Activated gamma-delta T cell treated with Interleukin-2 at 50 U/mL for 16 hours (primary cell): ENCODE measurements around the gene TTR.
A peak's percentile ranks its signal among the peaks of the same experiment; 100 is the strongest.

Experiments
- DNase-seq: peaks from one replicate; pipeline ENCODE4 v3.0.0-alpha.2; 2020

TTR gene

DNA sequence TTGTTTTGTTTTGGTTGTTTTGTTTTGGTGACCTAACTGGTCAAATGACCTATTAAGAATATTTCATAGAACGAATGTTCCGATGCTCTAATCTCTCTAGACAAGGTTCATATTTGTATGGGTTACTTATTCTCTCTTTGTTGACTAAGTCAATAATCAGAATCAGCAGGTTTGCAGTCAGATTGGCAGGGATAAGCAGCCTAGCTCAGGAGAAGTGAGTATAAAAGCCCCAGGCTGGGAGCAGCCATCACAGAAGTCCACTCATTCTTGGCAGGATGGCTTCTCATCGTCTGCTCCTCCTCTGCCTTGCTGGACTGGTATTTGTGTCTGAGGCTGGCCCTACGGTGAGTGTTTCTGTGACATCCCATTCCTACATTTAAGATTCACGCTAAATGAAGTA, at the start of gene TTR:
Gene TTR (plus strand): TSS at position 250 of the 400 bp plus-strand sequence. CDS start 26 bp downstream, at position 276.
- DNase-seq = no peak

DNA sequence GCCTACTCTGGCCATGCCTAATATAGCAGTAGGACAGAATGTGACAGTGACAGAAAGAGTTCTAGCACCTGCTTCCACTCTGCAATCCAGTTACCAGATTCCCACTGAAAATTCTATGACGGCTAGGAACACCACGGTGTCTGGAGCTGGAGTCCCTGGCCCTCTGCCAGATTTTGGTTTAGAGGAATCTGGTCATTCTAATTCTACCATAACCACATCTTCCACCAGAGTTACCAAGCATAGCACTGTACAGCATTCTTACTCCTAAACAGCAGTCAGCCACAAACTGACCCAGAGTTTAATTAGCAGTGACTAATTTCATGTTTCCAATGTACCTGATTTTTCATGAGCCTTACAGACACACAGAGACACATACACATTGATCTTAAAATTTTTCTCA, 45.2 kb upstream of the TTR start:
- DNase-seq = no peak

DNA sequence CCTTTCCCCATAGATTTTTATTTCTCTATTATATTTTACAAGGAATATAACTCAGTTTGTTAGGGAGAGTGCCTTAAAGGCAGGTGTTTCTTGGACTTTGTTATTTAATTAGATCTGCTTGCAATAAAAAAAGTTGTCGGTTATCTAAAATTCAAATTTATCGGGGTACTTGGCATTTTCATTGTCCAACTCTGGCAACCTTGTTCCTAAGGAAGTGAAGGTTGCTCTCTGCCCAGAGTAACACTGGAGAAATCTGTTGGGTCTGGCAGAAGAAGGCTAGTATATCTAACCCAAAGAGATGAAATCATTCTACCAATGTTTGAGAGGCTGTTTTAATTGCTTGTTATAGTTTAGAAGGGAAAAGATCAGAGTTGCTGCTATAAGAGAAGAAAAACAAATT, 42.8 kb upstream of the TTR start:
- DNase-seq = no peak

DNA sequence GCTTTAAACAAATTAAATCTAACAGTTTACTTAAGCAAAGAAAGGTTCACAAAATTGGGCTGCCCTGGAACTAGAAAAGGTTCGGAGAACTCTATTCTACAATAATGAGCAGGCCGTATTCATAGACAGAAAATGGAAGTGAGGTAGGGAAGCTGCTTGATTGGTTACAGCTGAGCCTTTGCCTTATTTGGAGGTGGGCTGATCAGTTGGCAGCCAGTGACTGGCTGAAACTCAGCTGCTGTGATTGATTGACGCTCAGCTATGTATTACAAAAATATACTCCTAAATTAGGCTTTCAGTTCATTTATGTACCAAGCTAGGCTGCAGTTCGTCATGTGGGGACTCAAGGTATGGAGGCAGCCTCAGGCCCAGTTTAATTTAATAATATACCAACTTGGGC, 42.3 kb upstream of the TTR start:
- DNase-seq = no peak

DNA sequence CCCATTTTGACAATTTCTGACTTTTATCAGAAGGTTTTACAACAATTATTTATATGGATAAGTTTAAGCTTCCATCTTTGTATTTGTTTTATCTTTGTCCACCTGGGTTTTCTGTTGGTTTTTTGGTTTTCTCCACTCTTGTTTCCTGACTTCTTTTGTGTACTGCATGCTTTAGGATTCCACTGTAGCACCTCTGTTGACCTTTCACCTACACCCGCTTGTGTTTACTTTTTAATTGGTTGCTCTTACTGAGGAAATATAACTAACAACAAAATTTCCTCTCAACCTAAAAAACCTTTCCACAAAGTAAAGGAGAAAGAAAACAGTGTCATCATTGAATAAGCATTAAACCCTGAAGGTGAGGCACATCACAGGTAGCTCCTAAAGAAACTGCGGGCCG, 39.8 kb upstream of the TTR start:
- DNase-seq = no peak

DNA sequence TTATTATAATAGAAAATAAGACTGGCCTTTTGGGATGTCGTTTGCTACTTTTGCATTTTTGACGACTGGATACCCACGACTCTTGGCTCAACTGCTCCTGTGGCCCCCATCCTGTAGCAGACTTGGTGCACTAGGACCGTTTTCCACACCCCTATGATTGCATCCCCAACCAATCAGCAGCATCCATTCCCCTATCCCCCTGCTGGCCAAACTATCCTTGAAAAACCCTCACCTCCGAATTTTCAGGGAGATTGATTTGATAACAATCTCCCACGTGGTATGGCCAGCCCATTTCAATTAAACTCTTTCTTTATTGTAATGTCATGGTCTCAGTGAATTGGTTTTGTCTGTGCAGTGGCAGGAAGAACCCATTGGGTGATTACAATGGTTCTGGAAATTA, 37.9 kb upstream of the TTR start:
- DNase-seq = no peak

DNA sequence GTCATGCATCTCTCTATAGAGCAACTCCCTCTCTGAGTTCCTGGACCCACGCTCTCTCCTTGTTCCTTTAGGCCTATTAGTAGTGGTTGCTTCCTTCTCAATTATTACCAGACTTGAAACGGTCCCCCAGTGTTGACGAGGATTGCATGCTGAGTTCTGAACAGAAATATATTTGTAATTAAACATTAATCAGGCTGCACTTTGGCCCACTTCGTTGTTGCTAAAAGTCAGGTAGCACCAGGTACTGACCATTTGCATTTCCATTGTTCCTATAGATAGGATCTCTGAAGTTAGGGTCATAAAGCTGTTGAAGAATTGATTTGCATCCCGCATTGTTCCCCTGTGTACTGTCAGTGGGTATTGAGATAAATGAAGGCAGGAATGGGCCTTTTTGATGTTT, 36.9 kb upstream of the TTR start:
- DNase-seq = no peak

DNA sequence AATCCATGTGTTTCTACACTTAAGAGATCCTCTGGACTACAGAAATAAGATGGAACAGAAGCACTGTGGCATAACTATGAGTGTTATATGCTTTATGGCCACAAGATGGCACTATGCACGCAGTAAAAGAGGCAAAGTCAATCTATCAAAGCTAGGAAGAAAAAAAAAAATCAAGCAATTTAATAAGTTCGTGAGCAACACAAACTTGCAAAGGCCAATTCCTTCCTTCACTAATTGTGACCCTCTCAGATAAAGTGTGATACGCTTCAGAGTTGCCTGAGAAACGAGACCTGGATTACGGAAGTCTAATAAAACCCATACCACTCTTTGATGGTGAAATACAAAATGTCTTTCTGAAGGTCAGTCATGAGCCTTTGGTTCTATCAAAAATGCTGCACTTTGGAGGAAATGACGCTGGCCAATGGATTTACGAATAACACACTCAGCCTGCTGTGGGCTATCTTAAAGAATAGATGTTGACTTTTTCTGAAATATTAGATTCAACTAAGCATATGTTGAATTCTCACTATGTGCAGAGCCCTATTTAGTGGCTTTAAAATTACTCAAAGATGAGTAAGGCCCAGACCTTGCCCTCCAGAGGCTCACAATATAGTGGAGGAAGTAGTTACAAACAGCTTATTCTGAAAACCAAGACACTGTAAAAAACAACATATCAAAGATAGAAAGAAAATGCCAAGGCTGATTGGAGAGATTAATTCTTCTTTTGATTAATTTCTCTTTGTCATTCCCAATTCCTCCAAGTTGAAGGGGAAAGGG, 35.5 kb upstream of the TTR start:
- DNase-seq = peak; percentile 11

DNA sequence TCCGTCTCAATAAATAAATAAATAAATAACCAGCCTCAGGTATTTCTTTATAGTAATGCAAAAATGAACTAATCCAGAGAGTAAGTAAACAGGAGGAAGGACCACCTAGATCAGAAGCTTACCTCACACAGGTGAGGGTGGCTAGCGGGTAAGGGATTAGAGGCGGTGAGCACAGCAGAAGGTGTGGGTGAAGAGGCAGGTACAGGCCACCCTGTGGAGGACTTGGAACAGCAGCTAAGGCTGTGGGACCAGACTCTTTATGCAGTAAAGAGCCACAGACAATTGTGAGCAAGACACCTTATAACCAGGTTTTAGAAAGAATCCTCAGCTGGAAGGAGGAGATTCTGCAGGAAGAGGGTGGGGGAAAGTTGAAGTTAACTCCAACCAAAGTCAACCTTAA, 34.2 kb upstream of the TTR start:
- DNase-seq = no peak

DNA sequence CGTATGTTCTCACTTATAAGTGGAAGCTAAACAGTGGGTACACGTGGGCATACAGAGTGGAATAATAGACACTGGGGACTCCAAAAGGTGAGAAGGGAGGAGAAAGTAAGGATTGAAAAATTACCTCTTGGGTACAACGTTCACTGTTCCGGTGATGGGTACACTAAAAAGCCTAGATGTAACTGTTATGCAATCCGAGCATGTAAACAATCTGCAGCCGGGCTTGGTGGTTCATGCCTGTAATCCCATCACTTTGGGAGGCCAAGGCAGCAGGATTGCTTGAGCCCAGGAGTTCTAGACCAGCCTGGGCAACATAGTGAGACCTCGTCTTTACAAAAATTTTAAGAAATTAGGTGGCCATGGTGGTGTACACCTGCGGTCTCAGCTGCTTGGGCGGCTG, 33.1 kb upstream of the TTR start:
- no peak for DNase-seq

DNA sequence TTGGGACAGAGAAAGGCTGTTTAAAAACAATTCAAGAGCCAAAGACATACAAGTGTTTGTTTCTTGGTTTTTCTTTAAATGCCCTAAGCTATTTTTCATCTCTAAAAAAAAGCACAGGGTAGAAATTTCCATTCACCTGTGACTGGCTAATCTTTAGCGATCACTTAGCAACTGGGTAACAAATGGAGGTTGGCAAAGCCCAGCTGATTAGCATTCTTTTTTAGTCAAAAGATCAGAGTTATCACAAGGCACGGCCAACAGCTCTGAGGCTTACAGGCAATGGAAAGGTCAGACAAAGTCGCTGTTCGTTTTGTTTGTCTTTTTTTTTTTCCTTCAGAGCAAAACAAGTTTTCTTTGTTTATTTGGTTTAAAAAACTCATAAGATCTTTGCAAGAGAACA, 29.0 kb upstream of the TTR start:
- DNase-seq = no peak

DNA sequence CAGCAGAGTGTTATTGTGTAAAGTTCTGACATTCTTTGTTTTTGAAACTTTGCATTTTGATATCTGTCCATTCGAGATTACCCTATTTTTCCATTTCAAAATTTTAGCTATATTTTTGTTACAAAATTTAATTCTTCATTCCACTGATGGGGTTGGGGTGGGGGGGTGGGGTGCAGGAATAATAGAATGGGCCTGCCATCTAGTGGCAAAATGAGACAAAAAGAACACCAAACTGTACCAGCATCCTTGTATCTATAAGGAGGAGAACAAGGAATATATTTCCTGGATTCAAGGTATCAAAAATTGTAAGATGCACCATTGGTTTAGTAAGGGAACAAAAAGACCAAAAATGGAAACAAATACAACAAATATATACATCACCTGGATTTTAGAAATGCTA, 27.9 kb upstream of the TTR start:
- no peak for DNase-seq

DNA sequence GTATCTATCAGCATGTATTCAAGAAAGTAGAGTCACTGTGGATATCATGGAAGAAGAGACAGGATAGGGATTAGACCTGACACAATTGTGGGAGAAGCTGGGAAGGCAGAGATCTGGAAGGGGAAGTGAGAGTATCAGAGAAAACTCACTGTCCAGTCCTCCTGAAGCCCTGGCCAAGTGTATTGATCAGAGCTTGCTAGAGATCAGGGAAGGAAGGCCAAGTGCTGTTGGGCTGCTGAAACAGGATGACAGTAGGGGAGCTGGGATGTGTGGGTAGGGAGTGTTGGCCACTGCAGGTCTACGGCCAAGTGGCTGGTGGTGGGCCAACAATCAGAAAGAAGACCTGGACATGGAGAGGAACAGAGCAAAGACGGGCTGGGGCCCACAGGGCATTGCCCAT, 26.3 kb upstream of the TTR start:
- no peak for DNase-seq

DNA sequence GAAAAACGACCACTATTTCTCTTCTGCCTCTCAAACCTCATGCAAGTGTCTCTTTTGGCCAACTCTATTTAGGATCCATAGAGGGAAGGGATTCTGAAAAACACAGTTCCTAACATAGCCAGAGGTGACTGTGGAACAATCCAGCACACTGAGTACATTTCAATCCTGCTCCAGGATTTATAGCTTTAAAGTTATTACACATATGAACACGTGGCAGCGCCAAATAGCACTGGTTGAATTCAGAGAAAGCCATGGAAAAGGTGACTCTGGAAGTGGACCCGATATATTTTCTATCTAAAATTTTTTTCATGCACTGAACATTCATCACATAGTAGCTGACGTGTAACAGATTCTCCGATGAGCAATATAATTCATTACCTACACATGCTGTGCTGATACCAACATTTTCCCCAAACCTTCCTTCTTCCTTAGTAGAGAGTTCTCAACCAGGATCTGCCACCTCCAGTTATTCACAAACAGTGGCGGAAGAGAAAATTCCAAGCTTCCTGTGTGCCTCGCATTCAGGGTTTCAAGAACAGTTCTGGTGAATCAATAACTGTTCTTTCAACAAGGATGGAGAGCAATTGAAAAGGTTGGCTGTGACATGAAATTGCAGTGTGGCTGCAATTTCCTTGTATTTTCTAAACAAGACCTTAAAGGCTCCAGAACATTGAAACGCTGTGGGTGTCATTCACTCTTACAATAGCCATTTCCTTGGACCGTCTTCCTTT, 25.7 kb upstream of the TTR start:
- no peak for DNase-seq

DNA sequence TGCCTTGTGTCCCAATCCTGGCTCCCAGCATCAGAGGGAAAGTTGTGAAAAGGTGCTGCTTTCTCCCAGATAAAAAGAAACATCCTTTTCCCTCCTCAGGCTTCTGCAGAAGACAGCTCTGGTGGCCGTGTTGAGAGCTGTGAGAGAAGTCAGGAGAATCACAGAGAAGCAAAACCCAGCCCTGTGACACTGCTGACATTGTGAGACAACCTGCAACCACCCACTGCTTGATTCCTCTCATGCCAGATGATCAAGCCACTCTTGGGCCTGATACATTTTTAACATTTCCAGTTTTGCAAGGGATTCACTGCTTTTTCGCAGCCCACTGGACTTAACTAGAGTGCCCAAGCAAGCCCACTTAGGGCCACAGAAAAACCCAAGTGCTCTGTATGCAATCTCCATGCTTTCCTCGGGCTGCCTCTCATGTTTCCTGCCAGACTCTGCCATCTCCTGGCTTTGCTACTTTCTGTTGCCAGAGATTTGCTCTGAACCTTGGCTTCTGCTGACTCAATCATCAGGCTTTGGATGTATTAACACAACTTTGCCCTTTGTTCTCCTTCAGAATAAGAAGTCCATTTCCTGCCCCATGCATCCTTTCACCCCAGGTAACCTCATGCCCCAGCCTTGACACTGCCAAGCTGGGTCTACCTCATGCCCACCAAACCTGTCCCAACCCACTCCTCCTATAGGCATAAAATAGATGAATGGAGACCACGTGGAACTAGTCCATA, 24.9 kb upstream of the TTR start:
- DNase-seq = no peak

DNA sequence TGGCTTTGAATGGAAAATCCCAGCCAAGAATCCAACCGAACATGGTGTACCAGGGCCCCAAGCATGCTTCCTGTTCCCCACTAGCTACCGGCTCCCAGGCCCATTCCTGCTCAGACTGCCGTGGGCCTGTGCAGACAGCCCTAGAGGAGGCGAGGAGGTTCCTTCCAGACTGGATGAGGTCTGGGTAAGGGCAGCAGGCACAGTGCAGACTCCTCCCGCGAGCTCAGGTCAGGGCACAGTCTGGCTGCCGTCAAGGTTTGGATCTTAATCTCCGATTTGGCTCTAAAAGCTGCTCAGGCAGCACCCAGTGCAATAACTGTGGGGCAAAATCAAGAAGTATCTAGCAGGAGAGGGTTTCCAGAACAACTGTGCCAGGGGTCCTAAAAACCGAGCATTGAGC, 19.3 kb upstream of the TTR start:
- no peak for DNase-seq

DNA sequence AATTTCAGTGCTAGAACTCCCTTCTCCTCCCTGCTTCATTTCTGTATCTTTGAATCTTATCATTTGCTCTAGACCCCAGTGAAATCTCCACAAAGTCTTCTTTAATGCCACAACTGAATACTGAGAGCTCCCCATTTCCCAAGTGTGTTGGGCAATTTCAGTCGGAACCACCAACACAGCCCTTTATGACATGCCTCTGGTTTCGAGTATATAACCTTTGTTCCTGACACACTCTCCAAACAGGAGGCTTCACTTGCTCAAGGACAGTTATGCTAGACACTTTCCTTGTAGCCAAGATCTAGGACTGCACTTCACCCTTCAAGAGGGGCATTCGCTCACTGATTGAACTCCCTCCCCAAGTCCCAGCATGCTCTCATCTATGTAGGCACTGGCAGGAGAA, 18.6 kb upstream of the TTR start:
- DNase-seq = no peak

DNA sequence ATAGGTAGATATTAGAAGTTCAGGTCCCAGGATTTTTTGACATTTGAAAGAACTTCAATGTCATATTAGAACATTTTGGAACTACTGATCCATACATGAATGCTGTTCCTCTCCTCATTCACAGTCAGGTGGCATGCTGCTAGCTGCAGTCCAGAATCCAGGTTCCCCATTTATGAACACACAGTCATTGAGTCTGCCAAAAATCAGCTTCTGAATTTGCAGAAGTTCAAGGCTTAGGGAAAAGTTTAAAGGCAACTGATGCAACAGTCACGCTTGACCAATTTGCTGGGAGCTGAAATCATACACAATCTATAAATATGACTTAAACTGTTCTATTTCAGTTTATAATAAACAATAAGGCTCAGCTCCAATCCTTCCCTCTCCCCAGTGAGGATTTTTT, 17.3 kb upstream of the TTR start:
- no peak for DNase-seq

DNA sequence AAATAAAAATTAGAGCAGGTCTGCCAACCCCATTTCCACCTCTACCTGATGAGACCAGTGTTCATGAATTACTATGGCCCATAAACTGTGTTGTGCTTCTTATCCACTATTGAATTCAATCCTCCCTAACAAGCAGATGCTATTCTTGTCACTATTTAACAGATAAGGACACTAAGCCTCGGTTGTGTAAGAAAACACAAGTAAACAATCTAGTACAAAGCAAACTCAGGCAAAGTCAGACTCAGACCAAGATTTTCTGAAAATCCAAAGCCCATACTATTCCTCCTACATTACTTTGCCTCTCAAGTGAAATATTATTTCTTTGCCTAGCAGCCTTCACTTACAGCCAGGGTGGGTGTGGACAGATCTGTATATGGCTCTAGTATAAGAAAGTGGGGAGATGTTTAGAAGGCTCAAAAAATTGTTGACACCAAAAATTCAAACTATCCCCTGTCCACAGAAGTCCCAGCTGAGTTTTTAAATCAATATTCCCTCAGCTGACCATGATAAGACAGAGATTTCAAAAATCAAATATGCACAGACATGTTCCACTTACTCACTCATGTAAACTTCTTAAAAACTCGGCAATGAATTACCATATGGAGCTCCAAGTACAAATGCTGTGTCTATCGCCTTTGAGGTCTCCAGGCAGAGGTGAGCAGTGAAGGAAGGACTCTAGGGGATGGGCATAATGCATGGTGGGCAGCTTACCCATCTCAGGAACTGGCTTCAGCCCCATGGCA, 16.0 kb upstream of the TTR start:
- DNase-seq = no peak

DNA sequence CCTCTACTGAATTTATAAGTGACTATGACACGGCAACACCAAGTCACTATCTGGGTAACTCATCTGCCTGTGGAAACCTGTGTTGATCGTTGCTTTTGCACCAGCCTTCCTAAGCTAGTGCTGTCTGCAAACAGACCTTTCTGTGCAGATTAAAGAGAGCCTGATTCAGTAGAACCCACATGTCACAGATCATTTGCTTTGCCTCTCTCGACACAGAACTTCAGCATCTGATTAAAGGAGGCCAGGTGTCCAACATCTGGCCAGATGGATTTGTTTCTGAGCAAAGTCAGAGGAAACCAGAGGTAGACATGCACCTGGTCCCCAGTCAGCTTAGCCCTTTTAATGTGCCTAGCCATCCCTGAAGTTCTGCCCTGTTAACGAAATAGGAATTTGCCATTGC, 15.0 kb upstream of the TTR start:
- no peak for DNase-seq

DNA sequence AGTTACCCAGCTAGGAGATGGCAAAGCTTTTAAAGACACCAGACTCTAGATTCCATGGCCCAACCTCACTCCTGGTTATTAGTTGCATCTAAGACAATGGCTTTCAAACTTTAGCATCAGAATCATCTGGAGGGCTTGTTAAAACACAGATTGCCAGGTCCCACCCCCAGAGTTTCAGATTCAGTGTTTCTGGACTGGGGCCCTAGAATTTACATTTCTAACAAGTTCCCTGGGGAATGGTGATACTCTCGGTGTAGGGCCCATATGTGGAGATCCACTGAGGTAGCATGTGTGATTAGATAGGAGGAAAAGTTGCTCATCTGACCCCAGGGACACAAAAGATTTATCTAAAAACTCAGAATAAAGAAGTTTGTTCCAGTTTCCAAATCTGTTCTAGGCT, 14.5 kb upstream of the TTR start:
- DNase-seq = no peak

DNA sequence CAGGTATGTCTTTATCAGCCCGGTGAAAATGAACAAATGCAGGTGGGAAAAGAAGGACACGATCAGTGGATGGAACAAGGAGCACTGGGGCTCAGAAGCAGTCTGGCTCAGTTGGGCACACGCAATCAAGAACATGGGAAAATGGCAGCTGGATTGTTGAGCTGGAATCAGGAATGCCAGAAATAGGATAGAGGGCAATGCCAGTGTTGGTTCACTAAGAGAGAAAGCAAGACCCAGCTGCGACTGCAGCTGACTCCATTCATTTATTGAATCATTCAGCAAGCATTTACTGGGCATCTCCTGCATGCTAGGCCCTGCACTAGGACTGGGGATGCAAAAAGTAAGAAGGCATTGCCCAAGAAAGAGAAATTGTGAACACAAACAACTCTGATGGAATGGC, 13.6 kb upstream of the TTR start:
- no peak for DNase-seq

DNA sequence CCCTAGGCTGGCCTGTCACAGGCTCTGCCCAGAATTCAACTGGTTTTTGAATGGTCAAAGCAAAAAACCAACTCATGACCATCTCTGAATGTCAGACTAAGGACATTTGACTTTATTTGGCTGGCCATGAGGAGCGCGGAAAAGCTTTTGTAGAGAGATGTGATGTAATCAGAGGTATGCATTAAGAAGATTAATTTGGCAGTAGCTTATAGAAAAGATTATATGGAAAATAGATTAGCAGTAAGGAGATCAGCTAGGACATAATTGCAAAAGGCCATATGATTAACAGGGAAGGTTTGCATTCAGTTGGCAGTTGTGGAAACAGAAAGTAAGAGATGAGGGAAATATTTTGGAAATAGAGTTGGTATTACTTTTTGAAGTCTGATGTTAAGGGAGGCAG, 12.3 kb upstream of the TTR start:
- DNase-seq = no peak
